Esophagus squamous epithelium (tissue), 4 donors: ENCODE data around the gene RAB14.

Experiments used
- POLR2A ChIP-seq, 4 donors: fragments of 450-650 bp; IDR thresholded peaks; one replicate each; pipeline ENCODE4 v1.6.1; 2017; ENCODE audit warnings: antibody characterized with exemption in 4 of 4, mild to moderate bottlenecking in 4 of 4, moderate library complexity in 3 of 4
- TF ChIP-seq, protein P1 (sequence below), 6 experiments: fragments of 450-650 bp in 4 of 6; fragments of 200-600 bp in 2 of 6; sonication (generic) in 2 of 6; IDR thresholded peaks; one replicate each; pipeline ENCODE4 v1.5.1; 2016 to 2019; ENCODE audit warnings: antibody characterized with exemption in 6 of 6, mild to moderate bottlenecking in 4 of 6, moderate library complexity in 4 of 6

DNA sequence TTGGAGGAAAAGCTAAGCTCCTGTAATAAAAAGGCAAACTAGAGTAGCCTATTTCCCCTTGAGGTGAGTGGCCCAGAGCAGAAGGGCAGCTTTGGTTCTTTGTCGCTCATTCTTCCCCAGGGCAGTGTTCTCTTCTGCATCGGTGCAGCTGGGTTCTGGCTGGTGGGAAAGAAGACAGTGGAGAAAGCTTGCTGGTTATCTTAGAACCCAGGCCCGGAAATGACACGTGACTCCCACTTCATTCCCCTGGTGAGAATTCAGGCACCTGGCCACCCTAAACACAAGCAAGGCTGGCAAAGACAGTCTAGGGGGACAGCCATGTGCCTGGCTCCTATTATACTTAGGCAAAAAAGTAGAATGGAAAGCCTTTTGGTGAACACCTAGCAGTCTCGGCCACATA, 33.8 kb upstream of the RAB14 start:
- TF ChIP-seq, protein P1, sequence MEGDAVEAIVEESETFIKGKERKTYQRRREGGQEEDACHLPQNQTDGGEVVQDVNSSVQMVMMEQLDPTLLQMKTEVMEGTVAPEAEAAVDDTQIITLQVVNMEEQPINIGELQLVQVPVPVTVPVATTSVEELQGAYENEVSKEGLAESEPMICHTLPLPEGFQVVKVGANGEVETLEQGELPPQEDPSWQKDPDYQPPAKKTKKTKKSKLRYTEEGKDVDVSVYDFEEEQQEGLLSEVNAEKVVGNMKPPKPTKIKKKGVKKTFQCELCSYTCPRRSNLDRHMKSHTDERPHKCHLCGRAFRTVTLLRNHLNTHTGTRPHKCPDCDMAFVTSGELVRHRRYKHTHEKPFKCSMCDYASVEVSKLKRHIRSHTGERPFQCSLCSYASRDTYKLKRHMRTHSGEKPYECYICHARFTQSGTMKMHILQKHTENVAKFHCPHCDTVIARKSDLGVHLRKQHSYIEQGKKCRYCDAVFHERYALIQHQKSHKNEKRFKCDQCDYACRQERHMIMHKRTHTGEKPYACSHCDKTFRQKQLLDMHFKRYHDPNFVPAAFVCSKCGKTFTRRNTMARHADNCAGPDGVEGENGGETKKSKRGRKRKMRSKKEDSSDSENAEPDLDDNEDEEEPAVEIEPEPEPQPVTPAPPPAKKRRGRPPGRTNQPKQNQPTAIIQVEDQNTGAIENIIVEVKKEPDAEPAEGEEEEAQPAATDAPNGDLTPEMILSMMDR (IDR thresholded peaks at IDR 0.05) = no peak
- TF ChIP-seq POLR2A (IDR thresholded peaks at IDR 0.05) = no peak
